A549 treated with AZD9567 at 1 μM for 4 hours (cell line): ENCODE data around the gene CPXM1. TPM values are rescaled to one million over a fixed set of nuclear protein-coding genes. Genes with fewer than 3 reads are reported as not detected.

Source experiments
- total RNA-seq: library from RNA; stranded (reverse); fragments of 200-300 nt; extraction: Qiagen RNA extraction; gene quantifications from 5 replicates; pipeline ENCODE4 v1.2.3, GENCODE V29; 2022; ENCODE audit not compliant: insufficient read depth

CPXM1 gene
- total RNA-seq: not detected in 5 replicates

DNA sequence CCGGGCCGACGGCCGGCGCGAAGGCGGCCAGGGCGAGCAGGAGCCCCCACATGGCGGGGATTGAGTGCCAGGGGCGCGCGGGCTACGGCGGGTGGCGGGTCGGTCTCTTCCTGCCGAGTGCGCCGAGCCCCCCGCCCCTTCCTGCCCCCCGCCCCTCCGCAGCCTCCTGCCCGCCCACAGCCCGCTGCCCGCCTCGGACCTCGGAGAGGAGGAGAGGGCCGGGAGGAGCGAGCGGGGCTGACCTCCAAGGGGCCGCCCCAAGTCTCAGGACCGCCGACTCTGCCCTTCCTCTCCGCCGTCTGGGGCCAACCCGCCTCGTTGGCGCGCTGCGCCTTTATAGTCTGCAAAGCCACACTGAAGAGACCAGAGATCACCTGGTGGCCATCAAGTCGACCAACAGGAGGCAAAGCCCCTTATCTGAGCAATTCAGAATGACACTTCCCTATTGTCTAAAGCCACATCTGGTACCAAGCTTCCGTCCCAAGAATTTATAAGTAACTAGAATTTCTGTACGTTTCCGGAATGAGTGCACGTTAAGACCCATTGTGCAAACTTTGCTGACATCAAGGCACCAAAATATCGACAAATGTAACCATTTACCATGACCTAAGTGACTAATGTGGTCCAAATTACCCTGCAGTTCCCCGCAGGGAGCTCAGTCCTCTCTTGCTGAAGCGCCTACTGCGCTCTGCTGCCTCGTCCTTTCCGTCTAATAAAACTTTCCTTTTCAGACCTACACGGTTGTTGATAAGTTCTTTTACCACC, at the start of gene CPXM1:
CPXM1 (minus strand) TSS at position 107 of the 765 bp plus-strand sequence; CDS start at position 52, 55 bp downstream.

DNA sequence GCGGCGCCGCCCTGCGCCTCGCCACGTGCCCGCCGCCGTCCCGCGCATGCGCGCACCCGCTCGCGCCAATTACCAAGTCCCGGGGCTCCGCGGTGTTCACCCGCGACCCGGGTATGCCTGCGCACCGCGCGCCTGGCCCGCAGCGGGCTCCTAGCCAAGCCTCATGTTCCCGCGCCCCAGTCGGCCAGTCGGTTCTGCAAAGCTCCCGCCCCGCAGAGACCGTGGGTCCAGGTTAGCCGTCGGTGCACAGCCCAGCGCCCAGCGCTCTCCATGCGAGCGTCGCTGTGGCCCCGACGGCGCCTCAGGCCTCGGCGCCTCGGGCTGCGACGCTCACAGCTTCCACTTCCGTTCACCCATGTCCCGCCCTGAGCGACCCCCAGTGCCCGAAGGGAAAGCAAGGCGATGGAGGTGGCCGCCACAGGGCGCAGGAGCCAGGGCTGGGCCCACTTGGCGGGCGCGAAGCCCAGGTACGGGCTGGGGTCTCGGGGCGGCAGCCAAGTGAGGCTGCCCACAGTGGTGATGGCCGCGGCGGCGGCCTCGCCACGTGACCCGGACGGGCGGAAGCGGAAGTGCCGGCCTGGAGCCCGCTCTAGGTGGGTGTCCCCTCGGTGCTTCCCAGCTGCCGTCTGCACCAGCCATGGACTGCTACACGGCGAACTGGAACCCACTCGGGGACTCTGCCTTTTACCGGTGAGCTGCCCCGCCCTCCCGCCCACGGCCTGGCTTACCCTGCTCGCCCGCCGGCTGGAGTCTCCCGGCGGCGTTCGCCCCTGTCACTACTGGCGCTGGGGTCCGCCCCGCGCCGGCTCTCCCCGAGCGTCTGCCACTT, 39.9 kb upstream of the CPXM1 start, which contains the start of the genes PCED1A and VPS16:
PCED1A (minus strand) TSS at position 518 of the 829 bp plus-strand sequence. CDS start 743 bp downstream, outside the sequence.
VPS16 (plus strand) TSS at position 608 of the 829 bp plus-strand sequence; CDS start at position 638, 30 bp downstream.

DNA sequence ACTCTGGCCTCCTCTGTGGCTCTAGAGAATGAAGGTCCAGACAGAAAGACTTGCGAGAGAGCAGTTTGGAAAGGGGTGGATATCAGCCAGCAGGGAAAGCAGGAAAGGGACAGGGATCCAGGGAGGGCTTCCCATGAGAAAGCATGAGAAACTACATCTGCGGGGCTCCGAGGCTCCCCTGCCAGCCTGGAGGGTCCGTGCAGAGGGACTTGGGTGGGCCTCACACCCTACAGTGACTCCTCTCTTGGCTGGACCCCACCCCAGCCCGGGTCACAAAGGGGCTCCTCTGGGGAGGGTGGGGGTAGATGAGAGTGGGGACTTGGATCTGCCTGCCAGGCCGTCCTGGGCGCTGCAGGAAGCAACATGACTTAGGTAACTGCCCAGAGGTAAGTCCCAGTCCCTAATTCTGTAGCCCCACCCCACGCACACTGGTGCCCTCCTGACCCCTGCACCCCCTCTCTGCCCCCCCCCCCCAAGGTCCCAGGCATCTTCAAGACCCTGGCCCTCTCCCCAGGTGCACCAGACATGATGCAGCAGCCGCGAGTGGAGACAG, 15.7 kb upstream of the CPXM1 start, which contains the start of gene TMEM239:
TMEM239 (plus strand) TSS at position 335 of the 553 bp plus-strand sequence; CDS start at position 526, 191 bp downstream.

DNA sequence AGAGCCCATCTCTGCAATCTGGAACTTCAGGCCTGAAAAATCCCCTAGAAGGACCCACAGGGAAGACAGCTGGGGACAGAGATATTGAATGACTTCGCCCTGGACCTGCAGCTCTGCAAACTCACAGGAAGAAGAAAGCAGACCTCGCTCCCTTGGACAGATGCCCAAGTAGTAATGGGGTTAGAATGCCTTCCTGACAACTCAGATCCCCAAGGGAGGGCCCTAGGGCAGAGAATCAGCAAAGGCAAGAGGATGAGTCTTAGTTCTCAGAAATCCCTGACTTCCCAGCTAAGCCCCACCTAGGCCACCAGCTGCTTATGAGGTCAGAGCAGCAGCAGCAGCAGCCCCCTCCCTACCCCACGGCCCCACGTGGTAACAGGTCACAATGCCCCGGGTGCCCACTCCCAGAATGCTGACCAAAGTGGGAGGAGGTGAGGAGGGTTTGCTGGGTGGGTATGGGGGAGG, 14.2 kb upstream of the CPXM1 start, which contains the start of gene C20orf141:
C20orf141 (plus strand) TSS at position 401 of the 465 bp plus-strand sequence. CDS start 198 bp downstream, outside the sequence.

Other genes with a start within 250 kb of the CPXM1 start
- 638 to 714 TPM (median 679 TPM) in 5 replicates for gene NOP56, start 148.0 kb downstream of the CPXM1 start, total RNA-seq
- 131 to 161 TPM (median 133 TPM) in 5 replicates for gene IDH3B, start 136.4 kb downstream of the CPXM1 start, total RNA-seq
- 1.00 to 2.9 TPM (median 2.4 TPM) in 5 replicates for gene EBF4, start 107.8 kb downstream of the CPXM1 start, total RNA-seq
- gene C20orf141, start 14.4 kb upstream of the CPXM1 start, total RNA-seq: 0.27 to 0.40 TPM (median 0.31 TPM) in 3 of 5 replicates, not detected in the others
- not detected in 5 replicates for gene TMEM239, start 15.7 kb upstream of the CPXM1 start, total RNA-seq
- gene PCED1A, start 40.0 kb upstream of the CPXM1 start, total RNA-seq: 11.6 to 29.8 TPM (median 27.9 TPM) in 5 replicates
- 20.7 to 38.2 TPM (median 34.8 TPM) in 5 replicates for gene VPS16, start 40.1 kb upstream of the CPXM1 start, total RNA-seq
- 36.7 to 64.3 TPM (median 42.1 TPM) in 5 replicates for gene PTPRA, start 72.9 kb upstream of the CPXM1 start, total RNA-seq
- gene GNRH2, start 243.0 kb upstream of the CPXM1 start, total RNA-seq: 0.23 to 0.52 TPM (median 0.46 TPM) in 4 of 5 replicates, not detected in the other
- gene MRPS26, start 245.4 kb upstream of the CPXM1 start, total RNA-seq: 100 to 174 TPM (median 163 TPM) in 5 replicates